ENCODE results near the gene PDF.
"Not testable (repeated sequence)": the region's sequence is repeated elsewhere in the genome, so short reads cannot be mapped to it uniquely, and the experiment has no call there.

PDF gene

GRCh38 chr16:69368866-69369265 is 38.5 kb upstream of the PDF start:
- no peak overlapping the region for H3K4me3 ChIP-seq (ENCODE audit: control insufficient read depth, low read depth, low read length)
- no peak for TF ChIP-seq CTCF (conservative IDR thresholded peaks at IDR 0.05; ENCODE audit: control insufficient read depth, insufficient read depth, low read depth, low read length)
- DNase-seq (ENCODE audit: low read depth), result no peak

GRCh38 chr16:69367980-69368379 is 37.6 kb upstream of the PDF start:
- H3K4me3 ChIP-seq (ENCODE audit: control insufficient read depth, low read depth, low read length), result no peak overlapping the region
- no peak for TF ChIP-seq CTCF (conservative IDR thresholded peaks at IDR 0.05; ENCODE audit: control insufficient read depth, insufficient read depth, low read depth, low read length)
- DNase-seq (ENCODE audit: low read depth), result peak; percentile 56

- no peak for TF ChIP-seq CTCF (conservative IDR thresholded peaks at IDR 0.05; ENCODE audit: control insufficient read depth, insufficient read depth, low read depth, low read length)
- H3K4me3 ChIP-seq (ENCODE audit: control insufficient read depth, low read depth, low read length), result no peak overlapping the region
- peak; percentile 37 for DNase-seq (ENCODE audit: low read depth)
Observed at GRCh38 chr16:69366431-69366830, 36.0 kb upstream of the PDF start.

GRCh38 chr16:69365901-69366300 is 35.5 kb upstream of the PDF start:
- no peak overlapping the region for H3K4me3 ChIP-seq (ENCODE audit: control insufficient read depth, low read depth, low read length)
- no peak for TF ChIP-seq CTCF (conservative IDR thresholded peaks at IDR 0.05; ENCODE audit: control insufficient read depth, insufficient read depth, low read depth, low read length)
- peak; percentile 76 for DNase-seq (ENCODE audit: low read depth)

- no peak overlapping the region for H3K4me3 ChIP-seq (ENCODE audit: control insufficient read depth, low read depth, low read length)
- no peak for TF ChIP-seq CTCF (conservative IDR thresholded peaks at IDR 0.05; ENCODE audit: control insufficient read depth, insufficient read depth, low read depth, low read length)
- no peak for DNase-seq (ENCODE audit: low read depth)
Observed at GRCh38 chr16:69364088-69364487, 33.7 kb upstream of the PDF start.

- no peak for TF ChIP-seq CTCF (conservative IDR thresholded peaks at IDR 0.05; ENCODE audit: control insufficient read depth, insufficient read depth, low read depth, low read length)
- no peak for DNase-seq (ENCODE audit: low read depth)
- no peak overlapping the region for H3K4me3 ChIP-seq (ENCODE audit: control insufficient read depth, low read depth, low read length)
Observed at GRCh38 chr16:69363281-69363717, 32.9 kb upstream of the PDF start.

GRCh38 chr16:69360070-69360469 is 29.7 kb upstream of the PDF start:
- not testable (repeated sequence) for H3K4me3 ChIP-seq (ENCODE audit: control insufficient read depth, low read depth, low read length); DNase-seq (ENCODE audit: low read depth)

All from fibroblast of mammary gland (primary cell).